DMS114 treated with DMSO at 0.1 percent for 48 hours (cell line): ENCODE results near the gene SAMD3.
"Not testable (repeated sequence)": the region's sequence is repeated elsewhere in the genome, so short reads cannot be mapped to it uniquely, and the experiment has no call there.

Source experiments
- DNase-seq: peaks from one replicate; lab custom pipeline; 2025; ENCODE audit not compliant: unreplicated experiment; lab: John Stamatoyannopoulos, UW

The SAMD3 gene

DNA sequence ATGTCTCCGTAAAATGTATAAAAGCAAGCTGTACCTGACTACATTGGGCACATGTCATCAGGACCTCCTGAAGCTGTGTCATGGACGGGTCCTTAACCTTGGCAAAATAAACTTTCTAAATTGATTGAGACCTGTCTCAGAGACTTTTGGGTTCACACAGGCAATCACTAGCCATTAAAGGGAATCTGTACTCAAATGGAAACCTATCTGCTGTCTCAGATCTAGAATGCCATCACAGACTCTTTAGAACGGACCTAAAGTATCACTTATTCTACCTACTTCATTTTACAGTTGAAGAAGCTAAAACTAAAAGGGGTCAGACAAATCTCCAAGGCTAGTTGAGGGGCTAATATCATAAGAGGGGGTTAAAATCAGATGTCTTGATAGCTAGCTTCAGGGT lies 11.1 kb downstream of the SAMD3 start:
- no peak for DNase-seq

DNA sequence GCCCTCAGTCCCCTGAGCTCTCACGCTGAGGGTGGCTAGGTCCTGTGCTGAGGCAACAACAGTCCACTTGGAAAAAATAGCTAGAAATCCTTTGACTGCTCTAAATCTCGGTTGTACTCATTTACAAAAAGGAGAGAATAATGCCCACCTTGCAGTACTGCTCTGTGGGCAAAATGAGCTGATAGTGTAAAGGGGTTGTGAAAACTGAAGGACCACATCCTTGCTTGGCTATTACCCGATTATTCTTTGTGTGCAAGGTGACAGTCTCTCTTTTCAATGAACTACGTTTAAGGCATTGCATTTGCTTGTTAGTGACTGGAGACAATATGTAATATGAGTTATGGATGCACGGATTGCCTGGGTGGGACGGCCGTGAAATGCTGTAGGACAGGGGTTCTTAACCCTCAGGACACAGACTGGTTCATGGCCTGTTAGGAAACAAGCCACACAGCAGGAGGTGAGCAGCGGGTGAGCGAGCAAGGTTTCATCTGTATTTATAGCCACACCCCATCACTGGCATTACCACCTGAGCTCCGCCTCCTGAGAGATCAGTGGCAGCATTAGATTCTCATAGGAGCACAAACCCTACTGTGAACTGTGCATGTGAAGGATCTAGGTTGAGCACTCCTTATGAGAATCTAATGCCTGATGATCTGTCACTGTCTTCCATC lies 14.6 kb downstream of the SAMD3 start:
- no peak for DNase-seq

DNA sequence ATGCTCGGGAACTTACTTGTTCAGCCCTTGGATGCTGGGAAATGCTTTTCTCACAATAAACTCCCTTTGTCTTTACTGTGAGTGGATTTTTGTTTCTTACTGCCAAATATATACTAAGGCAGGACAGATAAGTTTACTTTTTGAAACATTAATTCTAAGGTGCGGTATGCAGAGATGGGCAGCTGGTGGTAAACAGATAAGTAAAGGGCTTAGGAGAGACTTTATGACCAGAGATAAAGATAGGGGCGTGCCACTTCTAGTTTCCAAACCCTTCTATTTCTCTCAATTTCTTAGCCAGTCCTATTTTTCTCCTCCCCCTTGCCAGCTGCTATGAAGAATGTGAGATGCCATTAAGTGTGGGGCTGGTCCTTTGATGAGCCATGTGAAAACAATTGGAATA lies 16.3 kb downstream of the SAMD3 start:
- no peak for DNase-seq

- no peak for DNase-seq
Measured at GRCh38 chr6:130204322-130204721, 18.4 kb downstream of the SAMD3 start.

DNA sequence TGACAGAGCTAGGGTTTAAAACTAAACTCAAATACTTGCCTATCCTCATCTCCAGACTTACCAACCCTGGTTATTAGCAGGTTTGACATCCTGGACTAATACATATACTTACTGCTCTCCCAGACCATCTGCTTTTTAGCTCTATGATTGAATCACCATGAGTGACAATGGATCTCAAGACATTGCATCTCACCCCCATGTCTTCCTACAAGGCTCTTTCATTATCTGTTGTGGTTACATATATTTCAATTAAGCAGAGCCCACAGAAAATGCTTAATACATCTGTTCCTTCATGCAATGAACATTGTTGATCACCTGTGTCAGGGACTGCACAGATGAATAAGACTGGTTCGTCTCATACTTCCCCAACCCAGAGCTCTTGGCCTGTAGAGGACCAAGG lies 19.4 kb downstream of the SAMD3 start:
- DNase-seq = no peak

DNA sequence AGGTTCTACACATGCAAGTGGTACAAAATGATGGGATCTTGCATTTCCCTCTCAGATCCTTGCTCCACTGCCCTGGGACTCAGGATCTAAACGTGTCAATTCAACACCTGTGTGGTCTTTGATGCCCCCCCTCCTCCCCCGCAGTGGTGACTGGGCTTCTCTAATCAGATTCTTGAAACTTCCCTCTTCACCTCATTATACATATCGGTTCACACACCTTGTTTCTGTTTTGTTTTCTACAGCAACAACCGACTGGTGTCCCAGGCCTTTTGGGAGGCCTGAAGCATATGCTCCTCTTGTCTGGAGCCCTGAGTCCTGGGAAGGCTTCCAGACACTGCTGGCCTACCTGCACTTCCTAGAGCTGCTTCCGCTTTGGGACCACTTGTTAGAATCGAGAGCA lies 20.0 kb downstream of the SAMD3 start:
- no peak for DNase-seq

GRCh38 chr6:130200020-130200419 lies 22.7 kb downstream of the SAMD3 start:
- no peak for DNase-seq

GRCh38 chr6:130198483-130199035 lies 24.2 kb downstream of the SAMD3 start:
- no peak for DNase-seq

DNA sequence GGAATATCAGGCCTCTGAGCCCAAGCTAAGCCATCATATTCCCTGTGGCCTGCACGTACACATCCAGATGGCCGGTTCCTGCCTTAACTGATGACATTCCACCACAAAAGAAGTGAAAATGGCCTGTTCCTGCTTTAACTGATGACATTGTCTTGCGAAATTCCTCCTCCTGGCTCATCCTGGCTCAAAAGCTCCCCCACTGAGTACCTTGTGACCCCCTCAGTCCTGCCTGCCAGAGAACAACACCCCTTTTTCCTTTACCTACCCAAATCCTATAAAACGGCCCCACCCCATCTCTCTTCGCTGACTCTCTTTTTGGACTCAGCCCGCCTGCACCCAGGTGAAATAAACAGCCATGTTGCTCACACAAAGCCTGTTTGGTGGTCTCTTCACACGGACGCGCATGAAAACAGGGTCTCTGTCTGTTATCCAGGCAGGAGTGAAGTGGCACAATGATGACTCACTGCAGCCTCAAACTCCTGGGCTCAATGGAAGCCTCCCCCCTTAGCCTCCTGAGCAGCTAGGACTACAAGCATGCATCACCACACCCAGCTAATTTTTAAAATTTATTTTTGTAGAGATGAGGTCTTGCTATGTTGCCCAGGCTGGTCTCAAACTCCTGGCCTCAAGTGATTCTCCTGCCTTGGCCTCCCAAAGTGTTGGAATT lies 24.8 kb downstream of the SAMD3 start:
- DNase-seq = not testable (repeated sequence)

GRCh38 chr6:130194434-130194833 lies 28.3 kb downstream of the SAMD3 start:
- not testable (repeated sequence) for DNase-seq

GRCh38 chr6:130190701-130191690 lies 31.8 kb downstream of the SAMD3 start:
- DNase-seq = no peak

- DNase-seq = no peak
Measured at GRCh38 chr6:130189531-130190397, 33.0 kb downstream of the SAMD3 start.

DNA sequence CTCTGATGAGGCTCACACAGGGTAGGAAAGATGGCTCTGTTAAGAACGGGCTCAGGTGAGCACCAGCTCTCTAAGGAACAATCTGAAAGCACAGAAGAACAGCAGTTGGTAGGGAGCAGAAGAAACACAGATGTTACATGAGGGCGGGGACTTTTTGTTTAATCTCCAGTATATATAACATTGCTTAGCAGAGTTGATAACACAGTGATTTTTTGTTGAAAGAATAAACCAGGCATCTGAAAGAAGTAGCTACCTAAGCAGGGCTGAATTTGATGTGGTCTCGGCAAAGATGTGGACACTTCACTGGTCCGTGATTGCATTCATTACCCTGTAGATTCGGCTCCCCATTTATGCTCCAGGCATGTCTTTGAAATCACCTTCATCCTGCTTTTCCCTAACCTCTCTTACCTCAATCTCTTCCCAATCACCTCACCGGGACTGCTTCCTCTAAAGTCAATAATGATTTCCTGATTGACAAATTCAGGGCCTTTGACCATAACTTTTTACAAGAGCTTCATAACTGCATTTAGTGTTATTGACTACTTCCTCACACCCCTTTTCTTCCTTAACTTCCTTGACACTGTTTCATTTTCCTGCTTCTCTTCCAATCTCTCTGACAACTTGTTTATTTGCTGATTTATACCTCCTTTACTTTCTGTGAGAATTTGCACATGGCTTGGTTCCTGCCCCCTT lies 34.4 kb downstream of the SAMD3 start:
- DNase-seq = no peak

- DNase-seq = no peak
Measured at GRCh38 chr6:130187335-130188206, 35.2 kb downstream of the SAMD3 start.

DNA sequence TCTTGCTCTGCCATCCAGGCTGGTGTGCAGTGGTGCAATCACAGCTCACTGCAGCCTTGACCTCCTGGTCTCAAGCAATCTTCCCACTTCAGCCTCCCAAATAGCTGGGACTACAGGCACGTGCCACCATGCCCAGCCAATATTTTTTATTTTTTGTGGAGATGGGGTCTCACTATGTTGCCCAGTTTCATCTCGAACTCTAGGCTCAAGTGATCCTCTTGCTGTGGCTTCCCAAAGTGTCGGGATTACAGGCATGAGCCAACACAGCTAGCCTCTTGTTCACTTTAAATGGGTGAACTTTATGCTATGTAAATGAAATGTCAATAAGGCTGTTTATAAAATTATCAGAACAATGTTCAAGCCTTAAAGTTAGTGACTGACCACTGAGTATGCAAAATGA lies 37.1 kb downstream of the SAMD3 start:
- no peak for DNase-seq

GRCh38 chr6:130183271-130184222 lies 39.2 kb downstream of the SAMD3 start:
- no peak for DNase-seq

GRCh38 chr6:130182466-130182865 lies 40.3 kb downstream of the SAMD3 start:
- no peak for DNase-seq

- no peak for DNase-seq
Measured at GRCh38 chr6:130178692-130179091, 44.1 kb downstream of the SAMD3 start.
